HG03439 (cell line): ENCODE measurements around the gene AMPH.

Source experiments
- ATAC-seq: cut with Tn5 transposase; IDR thresholded peaks from one replicate; pipeline ENCODE4 v1.9.1; 2021; ENCODE audit warnings: mild to moderate bottlenecking, moderate library complexity; ENCODE audit not compliant: unreplicated experiment

Gene AMPH

DNA sequence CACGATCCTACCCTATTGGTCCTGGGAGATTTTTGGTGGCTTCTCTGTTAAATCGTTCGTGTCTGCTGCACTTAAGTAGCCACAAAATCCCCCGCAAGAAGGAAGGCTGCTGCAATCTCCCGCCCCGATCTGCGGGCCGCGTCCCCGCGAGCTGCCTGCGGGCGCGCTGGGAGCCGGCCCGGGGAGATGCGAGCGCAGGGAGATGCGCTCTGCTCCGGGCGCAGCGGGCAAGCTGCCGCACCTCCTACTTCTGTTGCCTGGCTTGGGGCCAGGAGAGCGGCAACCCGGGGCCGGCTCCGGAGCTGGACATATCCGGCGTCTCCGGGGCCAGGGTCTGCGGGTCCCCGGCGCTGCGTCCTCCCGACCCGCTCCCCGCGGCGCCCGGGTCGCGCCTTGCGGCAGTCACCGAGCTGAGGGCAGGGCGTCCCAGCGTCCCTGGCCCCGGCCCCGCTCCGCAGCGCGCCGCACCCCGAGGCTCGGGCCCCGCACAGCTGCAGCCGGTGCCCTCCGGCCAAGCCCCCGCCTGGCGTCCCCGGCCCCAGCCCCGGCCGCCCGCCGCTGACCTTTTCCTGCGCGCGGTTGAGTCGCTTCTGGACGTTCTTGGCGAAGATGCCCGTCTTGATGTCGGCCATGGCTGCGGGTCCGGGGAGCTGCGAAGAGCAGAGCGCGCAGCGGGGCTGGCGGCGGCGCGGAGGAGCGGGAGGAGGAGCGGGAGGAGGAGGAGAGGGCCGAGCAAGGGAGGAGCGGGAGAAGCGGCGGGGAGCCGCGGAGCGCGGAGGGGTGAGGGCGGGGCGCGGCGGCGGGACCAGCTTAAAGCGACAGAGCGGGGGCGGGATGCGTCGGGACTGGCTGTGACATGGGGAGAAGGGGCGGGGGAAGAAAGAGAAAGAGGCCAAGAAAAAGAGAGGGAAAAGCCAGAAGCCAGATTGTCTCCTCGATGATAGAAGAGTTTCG is at the start of gene AMPH:
Gene AMPH, minus strand, starts transcription at position 654 of the 954 bp plus-strand sequence. Its CDS starts 22 bp downstream, at position 632.
- no peak for ATAC-seq

DNA sequence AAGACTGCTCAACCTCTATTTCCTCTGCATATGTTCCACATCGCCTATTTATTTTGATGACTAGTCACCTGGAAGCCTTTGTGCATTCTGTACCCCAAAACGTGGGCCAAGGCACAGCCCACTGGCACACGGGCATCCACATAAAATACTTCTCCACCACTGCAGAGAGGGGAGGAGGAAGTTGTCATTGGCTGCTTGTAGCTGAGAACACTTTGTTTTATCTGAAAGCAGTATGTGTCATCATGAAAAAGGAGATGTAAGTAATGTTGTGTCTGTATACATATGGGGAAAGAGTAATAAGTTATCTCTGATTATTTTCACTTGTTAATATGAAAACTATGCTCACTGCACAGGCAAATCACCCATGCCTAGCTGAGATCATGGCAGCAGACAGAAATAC is 48.2 kb upstream of the AMPH start:
- no peak for ATAC-seq

DNA sequence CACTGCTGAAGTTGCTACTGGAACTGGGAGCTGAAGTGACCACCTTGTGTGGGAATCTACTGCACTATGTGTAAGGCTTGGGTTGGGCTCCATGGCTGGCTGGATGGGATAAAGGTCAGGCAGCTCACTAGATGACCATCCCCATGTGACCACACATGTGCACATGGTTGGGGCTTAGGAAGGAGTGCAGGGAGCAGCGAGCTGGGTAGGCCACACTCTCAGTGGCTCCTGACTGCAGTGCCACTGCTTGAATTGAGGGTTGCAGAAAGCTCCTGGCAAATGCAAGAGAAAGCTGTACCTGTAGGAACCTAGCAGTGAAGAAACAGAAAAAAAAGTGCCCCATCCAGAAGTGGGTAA is 47.5 kb upstream of the AMPH start:
- no peak for ATAC-seq

DNA sequence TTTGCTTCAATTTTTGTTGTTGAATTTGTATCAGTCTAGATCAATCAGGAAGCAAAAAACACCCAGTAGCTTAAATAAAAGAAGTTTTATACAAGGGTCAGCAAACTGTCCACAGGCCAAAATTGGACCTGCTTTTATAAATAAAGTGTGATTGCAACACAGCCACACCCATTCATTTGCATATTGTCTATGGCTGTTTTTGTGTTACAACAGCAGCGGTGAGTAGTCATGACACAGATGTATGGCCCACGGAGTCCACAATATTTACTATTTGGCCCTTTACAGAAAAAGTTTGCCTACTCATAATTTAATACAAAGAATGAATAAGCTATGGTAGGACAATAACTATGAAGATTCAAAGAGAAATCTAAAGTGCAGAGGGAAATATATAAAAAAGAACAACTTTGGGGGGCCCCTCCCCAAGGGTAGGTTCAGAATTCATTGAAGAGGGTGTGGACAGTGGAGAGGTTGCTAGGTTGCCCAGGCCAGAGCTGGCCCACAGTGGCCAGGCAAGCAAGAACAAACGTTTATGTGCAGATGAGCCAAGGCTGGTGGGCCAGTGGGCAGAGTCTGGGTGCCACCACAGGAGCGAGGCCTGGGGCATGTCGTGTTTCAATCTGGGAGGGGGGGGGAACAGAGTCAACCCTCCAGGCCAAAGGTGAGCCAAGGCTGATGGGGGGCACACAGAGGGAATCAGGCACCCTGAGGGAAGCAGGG is 47.0 kb upstream of the AMPH start:
- no peak for ATAC-seq

DNA sequence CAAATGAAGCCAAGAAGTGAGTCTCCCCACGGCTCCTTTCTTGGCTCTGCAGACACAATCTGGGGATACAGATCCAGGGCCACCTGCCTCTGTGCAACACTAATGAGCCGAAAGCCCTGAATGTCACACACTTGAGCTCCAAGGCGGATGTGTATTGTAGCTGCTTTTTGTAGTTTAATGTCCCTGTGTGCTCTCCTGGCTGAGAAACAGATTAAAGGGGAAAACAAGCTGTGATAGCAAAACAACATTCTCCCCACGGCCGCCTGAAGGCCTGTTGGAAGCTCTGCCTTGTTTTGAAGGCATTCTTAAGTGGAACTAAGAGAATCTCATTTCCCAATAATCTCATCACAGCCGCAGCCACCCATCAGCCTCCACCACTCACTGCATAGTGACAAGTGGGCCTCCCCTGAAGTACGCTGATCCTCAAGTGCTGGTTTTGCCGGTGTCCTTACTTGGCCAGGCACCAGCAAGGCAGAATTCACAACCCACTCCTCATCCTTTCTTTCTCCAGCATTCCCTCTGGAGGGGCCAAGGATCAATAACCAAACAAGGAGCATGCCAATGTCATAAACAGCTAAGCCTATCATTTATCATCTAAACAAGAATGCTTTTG is 44.4 kb upstream of the AMPH start:
- no peak for ATAC-seq

DNA sequence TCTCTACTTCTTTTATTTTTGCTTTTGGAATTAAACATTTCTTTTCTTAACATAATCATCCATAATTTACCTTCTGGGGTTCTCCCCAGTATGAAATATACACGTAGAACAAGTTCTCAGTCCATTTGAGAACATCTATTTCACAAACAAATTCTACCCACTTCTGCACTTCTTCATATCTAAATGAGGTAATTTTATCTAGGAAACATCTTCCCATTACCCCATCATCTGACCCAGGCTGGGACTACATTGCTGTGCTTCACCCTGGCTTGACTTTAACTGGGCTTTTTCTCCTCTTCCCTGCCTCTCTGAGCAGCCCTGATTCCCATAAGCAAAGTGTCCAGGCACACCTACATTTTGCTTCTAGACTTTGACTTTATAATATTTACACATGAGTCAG is 43.3 kb upstream of the AMPH start:
- no peak for ATAC-seq

DNA sequence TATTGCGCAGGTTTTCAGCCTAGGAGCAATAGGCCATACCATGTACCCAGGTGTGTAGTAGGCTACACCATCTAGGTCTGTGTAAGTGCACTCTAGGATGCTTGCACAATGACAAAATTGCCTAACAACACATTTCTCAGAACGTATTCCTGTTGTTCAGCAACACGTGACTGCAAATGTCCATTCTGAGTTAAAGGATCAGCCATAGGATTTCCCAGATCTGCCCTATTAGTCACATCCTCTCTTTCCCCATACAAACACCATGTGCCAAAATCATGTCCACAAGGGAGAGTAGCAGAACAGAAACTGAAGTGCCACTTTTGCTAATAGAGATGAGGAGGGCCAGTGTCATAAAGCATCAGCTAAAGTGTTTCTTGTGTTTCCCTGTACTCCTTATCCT is 42.6 kb upstream of the AMPH start:
- ATAC-seq, result no peak

DNA sequence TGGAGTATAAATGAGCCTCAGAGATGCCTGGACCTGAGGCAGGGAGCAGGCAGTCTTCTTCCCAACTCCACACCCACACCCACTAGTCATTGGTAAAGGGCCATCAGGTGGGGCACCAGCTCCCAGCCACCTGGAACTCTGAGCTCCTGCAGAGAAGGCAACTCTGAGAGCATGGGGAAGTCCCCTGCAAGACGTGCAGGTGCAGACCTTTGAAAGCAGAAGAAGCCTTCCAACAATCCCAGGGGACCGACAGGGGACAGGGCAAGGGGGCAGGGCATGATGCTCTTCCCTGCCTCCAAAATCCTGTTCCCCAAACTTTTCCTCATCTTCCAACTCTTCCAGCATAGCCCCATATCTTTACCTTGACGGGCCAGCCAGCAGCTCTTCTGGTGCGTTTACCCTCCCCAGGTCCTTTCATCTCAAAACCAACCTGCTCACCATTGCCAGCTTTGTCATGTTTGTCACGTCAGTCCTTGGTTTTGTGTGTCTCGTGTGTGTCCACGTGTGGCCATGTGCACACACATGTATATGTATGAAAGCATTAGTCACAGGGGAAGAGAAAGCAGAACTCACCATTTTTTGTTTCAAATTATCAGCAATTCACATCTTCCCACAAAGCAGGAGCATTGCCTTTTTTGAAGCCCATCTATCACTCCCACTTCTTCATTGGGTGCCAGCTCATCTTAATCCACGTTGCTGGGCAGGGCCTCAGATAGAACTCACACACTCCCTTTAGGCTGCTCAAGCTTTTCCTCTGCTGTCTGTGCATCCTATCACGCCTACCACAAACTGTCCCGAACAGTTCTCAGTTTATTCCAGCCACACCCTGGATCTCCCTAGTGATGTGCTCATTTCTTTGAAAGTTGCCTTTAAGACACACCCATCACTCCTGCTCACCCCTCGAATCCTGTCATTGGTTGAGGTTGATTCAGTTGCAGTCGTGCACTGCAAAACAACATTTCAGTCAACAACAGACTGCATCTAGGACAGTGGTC is 41.0 kb upstream of the AMPH start:
- no peak for ATAC-seq

DNA sequence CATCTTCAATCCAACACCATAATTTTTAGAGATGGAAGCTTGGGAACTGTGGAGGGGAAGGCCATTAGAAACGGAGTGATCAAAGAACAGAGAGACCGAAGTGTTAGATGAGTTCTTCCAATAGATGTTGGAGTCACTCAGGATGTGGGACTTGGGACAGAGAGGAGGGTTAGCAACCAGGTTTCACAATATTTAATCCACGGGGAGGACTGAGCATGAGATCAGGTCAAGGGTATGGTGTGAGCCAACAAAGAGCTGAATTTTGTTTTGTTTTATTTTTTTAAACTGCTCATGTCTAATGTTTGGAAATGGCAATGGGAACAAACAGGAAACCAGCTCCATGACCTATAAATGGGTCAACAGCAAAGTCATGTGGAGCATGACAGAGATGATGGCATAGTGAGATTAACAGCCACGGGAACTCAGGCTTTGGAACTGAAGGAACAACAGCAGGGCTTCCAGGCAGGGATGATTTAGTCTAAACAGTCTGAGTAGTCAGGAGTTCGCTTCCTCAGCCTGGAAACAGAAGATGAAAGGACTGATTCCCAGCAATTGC is 38.9 kb upstream of the AMPH start:
- no peak for ATAC-seq

DNA sequence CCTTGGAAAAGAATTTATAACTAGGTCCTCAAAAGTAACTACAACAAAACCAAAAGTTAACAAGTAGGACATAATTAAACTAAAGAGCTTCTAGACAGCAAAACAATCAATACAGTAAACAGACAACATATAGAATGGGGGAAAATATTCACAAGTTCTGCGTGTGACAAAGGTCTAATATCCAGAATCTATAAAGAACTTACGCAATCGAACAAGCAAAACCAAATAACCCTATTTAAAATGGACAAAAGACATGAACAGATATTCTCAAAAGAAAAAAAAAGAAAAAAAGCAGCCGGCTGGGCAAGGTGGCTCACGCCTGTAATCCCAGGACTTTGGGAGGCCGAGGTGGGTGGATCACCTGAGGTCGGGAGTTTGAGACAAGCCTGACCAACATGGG is 33.8 kb upstream of the AMPH start:
- ATAC-seq, result no peak

DNA sequence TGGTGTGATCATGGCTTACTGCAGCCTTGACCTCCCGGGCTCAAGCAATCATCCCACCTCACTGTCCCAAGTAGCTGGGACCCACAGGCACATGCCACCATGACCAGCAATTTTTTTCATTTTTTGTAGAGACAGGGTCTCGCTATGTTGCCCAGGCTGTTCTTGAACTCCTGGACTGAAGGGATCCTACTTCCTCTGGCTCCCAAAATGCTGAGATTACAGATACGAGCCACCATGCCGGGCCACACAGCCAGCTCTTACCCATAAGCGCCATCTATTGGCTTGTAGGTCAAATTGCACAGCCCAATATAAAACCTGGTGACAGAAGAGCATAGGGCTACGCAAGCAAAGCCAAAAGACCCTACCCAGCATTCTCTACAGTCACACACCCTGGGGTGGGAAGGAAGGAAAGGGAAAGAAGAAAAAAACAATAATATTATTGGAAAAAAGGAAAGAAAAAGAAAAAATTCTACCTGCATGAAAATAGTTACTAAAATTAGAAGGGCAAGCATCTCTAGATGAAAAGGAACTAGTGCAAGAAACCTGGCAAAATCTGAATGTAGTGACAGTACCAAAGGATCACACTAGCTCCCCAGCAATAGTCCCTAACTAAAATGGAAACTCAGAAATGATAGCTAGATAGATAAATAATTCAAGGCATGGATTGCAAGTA is 29.4 kb upstream of the AMPH start:
- ATAC-seq, result peak; percentile 82

DNA sequence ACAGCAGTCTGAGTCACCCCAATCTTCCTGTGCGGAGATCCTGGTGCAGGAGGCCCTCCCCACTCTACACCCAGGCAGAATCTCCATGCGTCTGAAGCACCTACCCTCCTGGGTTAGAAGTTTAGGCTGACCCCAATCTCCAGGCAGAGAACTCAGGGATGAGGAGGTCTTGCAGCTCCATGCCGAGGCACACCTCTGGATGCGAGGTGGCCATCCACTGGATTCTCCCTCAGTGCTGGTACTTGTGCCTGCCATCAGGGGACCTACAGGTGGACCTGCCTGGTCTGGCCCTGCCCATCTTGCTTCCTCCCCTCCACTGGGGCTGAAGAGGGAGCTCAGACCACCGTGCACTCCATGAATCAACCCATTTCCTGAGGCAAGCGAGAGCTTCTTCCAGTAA is 28.8 kb upstream of the AMPH start:
- no peak for ATAC-seq

DNA sequence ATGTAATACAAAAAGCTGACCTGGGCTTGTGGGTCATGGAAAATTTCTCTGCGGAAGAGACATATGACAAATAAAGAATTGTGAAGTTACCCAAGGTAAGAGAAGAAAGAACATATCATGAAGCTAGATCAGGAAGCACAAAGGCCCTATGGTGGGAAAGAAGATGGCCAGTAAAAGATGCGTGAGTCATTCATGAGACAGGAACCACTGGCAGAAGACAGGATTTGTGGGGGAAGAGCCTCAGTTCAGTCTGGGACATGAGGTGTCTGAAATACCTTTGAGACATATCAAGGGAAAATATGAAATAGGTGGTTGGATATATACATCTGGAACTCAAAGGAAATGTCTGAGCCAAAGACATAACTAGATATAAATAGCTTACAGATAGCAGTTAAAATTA is 27.7 kb upstream of the AMPH start:
- no peak for ATAC-seq

DNA sequence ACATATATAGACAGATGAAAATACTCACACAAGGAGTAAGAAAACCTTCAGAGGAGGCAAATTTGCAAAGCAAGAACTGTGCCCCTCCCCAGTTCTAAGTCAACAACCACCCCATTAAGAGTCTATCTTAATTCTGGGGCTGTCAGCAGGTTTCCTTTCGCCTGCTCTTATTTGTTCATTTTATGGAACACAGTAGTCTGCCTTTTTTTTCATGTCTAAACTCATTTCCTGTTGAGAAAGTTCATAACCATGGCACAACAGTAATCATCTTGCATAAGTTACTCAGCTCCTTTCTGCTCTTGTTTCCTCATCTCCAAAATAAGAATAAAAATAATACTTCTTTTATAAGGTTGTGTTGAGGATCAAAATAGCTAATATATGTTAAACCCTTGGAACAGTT is 25.8 kb upstream of the AMPH start:
- ATAC-seq, result no peak

DNA sequence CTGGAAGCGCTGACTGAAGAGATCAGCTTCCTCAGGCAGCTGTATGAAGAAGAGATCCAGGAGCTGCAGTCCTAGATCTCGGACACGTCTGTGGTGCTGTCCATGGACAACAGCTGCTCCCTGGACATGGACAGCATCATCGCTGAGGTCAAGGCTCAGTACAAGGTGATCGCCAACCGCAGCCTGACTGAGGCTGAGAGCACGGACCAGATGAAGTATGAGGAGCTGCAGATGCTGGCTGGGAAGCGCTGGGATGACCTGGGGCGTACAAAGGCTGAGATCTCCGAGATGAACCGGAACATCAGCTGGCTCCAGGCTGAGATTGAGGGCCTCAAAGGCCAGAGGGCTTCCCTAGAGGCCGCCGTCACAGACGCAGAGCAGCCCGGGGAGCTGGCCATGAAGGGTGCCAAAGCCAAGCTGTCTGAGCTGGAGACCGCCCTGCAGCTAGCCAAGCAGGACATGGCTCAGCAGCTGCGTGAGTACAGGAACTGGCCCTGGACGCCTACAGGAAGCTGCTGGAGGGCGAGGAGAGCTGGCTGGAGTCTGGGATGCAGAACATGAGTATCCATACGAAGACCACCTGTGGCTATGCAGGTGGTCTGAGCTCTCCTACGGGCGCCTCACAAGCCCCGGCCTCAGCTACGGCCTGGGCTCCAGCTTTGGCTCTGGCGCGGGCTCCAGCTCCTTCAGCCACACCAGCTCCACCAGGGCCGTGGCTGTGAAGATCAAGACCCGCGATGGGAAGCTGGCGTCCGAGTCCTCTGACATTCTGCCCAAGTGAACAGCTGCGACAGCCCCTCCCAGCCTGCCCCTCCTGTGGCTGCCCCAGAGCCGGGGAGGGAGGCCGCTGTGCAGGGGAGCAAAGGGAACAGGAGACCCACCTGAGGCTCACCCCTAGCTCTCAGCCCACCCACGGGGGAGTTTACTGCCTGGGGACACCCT is 24.9 kb upstream of the AMPH start:
- ATAC-seq, result no peak

DNA sequence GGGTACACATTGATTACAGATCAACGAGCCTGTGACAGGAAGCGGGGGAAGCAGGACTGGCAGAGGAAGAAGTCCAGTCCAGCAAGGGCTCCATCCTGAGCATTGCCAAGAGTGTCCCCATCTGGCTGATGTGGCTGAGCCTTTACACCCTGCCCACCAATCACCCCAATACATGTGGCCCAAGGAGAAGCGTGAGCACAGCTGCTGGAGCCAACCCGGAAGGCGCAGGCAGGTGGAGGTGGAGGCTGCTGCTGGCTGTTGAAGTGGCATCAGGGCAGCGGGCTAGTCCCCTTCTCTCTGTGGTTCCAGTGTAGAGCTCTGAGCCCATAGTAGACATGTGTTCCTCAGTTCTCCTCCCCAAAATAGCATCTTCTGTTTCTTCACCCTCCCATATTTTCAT is 6.8 kb upstream of the AMPH start:
- ATAC-seq, result no peak

DNA sequence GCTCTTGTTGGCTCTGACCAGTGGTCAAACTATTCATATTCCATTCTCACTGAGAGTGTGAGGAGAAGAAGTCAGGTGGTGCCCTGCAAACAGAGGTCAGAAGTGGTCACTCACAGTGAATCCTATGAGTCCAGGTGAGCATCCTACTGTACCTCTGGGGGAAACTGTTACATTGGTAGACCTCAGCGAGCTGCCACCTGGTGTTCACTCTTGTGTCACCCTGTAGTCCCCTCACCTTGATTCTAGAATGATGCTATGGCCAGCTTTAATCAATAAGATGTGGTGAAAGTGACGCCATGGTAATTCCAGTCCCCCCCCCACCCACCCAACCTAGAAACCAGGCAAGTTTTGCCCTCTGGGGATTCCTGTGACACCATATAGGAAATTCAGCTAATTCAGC is 1.2 kb upstream of the AMPH start:
- ATAC-seq, result no peak

DNA sequence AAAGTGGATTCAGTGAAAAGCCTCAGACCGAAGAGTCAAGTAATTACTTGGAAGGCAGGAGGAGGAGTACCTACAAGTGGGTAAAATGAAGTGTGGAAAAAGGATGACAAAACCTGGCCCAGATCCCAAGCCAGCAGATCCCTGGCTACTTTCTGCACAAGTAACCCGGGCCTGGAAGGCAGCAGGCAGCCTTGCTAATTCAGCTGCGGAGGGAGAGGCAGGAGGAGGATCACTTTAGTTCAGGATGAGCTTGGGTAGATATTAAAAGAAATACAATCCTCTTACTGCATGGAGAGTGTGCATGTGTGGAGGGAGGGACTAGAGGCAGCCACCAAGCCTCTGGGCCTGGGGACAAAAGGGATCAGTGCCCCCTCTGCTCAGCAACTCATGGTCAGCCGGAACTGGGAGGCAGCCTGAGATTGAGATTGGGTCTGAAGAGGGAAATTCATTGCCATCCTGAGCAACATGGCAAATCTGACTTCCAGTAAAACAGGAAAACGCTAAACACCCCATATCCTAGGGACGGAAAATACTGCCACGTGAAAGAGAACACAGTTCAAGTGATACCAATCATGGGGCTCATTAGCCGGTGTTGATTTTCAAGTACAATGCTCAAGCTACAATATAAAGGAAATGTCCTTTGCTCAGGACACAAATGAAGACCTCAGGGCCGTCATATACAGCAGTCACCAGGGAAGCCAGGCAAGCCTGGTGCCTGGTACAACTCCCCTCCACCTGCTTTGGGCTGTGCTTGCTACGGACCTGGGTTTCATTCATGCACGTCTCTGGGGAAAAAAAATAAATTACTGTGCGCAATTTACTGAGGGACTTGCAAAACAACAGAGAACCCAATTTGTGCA is 1.3 kb downstream of the AMPH start:
- no peak for ATAC-seq
